HG02610 (cell line): ENCODE data around the gene SAP30.

Source experiments
- ATAC-seq: cut with Tn5 transposase; IDR thresholded peaks from one replicate; pipeline ENCODE4 v1.9.1; 2021; ENCODE audit warnings: mild to moderate bottlenecking, moderate library complexity; ENCODE audit not compliant: unreplicated experiment

SAP30 gene

GRCh38 chr4:173367285-173367684 lies 3.5 kb upstream of the SAP30 start:
- ATAC-seq, result peak; percentile 27

DNA sequence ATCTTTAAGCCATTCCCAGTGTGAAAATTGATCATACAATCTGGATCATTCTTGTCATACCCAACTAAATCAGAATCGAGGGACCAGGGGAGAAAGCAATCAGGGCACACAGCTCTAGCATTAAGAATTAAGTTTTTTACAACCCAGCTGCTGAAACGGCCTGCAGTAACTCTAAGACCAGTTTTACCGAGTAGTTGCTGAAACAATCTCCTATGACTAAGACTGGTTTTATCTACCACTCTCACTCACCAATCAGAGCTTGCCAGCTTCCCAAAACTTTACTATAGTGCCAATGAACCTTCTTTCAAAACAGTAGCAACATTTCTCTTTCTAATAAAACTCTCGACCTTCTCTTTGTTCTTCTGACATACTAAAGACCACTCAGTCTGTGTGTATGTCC lies 2.8 kb upstream of the SAP30 start:
- ATAC-seq, result no peak

DNA sequence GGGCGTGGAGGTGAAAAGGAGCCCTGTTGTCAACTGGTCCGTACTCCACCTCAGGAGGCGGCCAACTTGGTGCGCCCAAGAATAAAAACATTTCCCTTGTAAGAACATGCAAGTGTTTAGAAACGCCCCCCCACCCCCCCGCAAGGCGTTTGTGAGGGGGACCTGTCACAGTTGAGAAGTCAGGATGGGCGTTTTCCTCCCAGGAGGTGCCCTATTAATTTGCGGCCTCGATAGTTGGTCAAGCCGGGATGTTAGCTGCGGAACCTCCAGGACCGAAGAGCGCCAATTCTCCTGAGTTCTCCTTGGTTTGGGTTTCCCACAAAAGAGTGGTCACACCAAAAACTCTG lies 651 bp upstream of the SAP30 start:
- no peak for ATAC-seq

- ATAC-seq, result peak; percentile 15
Measured at GRCh38 chr4:173371292-173372192, 788 bp downstream of the SAP30 start.

DNA sequence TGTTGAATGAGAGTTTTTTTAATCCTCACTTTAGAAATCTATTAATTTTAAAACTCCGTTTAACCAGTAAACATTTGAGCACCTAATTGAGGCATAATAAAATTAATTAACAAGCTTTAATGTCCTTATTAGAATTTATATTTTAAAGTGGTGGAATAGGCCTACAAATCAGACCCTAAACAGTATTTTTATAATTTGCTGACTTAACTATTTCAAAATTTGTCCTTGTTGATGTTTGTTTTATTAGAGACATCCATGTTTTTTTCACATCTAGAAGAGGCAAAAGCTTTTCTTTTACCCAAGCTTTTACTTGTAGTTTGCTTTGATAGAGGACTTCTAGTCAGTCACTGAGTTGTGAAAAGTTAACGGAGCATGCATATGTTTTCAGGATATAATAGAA lies 3.8 kb downstream of the SAP30 start:
- no peak for ATAC-seq

GRCh38 chr4:173379929-173380328 lies 9.2 kb downstream of the SAP30 start:
- ATAC-seq, result no peak

DNA sequence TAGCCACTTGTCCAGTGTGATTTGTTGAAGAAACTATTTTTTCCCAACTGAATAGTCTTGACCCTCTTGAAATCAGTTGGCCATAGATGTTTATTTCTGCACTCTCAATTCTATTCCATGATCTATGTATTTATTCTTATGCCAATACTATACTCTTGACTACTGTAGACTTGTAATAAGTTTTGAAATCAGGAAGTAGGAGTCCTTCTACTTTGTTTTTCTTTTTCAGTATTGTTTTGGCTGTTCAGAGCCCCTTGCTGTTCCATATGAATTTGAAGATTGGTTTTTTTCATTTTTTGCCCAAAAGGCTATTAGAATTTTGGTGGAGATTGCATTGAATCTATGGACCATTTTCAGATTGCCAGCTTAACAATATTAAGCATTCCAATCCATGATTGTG lies 10.2 kb downstream of the SAP30 start:
- no peak for ATAC-seq

GRCh38 chr4:173381610-173382009 lies 10.9 kb downstream of the SAP30 start:
- no peak for ATAC-seq

DNA sequence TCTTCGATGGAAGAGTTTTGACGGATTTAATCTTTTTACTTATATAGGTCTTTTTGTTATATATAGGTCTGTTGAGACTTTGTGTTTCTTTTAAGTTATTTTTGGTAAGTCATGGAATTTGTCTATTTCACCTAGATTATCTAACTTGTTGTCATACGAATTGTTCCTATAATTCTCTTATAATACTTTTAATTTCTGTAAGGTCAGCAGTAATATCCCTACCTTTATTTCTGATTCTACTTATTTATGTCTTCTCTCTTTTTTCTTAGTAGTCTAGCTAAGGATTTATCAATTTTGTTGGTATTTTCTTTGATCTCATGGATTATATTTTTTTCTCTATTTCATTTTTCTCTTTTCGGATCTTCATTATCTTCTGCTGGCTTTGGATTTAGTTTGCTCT lies 11.6 kb downstream of the SAP30 start:
- ATAC-seq, result no peak

DNA sequence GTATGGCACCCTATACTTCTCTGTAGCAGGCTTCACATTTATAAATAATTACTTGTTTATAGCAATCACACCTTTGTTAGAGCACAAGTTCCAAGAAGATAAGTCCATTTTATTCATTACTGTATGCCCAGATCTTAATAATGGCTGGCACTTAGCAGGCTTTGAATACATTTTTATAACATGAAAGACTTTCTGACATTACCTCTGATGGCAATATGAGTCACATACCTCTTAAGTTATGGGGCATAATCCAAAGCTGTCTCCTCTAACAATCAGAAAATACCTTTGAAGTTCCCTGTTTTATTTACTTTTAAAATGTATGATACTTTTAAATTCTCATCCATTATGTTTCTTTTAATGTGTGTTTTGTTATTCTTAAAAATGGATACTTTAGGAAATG lies 16.0 kb downstream of the SAP30 start:
- no peak for ATAC-seq

DNA sequence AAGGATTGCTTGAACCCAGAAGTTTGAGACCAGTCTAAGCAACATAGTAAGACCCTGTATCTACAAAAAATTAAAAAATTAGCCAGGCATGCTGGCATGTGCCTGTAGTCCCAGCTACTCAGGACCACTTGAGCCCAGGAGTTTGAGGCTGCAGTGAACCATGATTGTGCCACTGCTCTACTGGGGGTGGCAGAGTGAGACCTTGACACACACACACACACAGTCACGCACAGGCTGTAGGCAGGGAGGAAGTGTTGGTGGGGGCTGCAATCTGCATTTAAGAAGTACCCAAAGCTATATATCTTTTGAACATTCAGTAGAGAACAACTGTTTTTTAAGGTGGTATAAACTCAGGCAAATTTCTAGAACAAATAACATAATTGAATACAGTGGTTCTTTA lies 20.9 kb downstream of the SAP30 start:
- ATAC-seq, result no peak

DNA sequence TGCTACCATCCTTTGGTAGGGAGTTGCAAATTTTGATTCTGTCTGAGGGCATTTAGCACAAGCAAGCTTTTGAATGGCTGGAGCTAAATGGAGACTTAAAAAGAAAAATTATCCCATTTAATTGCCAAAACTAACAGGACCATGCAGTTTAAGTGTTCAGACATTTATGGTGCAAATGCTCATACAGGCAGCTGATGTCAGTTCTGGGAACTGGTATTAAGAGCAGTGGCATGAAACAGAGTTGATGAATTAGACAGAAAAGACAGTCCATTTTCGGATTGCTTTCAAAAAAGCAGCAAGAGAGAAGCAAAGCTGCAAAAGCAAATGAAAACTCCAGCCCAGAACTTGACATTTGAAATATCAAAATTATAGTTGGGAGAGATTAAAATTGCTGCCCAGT lies 26.9 kb downstream of the SAP30 start:
- no peak for ATAC-seq

DNA sequence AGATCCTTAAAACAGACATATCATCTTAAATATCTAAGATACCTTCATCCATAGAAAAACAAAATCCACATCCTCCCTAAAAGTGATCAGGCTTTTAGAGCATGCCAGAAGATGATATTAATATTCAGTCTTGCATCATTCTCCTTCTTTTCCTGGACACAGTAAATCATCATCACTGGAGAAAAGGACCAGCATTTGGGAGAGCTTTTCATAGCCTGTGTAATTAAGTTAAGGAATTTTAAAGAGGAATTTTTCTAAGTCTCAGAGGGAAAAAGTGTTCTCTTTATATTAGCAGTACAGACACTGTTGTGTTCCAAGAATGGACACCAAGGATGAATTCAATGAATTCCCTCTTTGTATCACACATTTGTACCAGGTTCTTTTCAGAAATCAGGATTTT lies 27.5 kb downstream of the SAP30 start:
- ATAC-seq, result no peak

DNA sequence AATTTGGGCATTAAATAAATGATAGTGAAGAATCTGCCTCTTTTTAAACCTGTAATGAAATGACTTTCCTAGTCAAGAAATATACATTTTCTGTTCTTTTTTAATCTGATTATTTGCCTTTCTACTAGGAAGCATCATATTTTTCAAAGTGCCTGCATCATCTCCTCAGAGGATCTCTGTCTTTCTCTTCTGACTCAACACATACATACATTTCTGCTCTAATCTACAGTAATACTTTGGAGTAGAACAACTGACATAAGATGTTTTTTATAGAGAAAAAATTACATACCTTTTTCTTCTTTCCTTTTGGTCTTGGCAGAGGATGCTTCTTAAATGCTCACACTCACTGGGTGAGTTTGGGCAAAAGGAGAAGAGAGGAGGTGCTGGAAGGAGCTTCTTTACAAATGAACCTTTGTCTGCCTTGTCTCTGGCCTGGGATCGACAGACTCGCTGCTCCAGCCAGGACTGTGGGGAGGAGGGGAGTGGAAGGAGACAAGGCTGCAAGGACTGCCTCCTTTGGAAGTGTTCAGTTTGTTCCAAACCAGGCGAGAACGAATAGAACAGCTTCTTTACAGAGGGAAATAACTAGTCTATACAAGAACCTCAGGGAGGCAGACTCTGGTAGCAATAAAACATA lies 28.1 kb downstream of the SAP30 start, which contains the start of gene SCRG1:
Gene SCRG1 (minus strand): TSS at position 338 of the 637 bp plus-strand sequence. CDS start 7,702 bp downstream, outside the sequence.
- ATAC-seq, result no peak

DNA sequence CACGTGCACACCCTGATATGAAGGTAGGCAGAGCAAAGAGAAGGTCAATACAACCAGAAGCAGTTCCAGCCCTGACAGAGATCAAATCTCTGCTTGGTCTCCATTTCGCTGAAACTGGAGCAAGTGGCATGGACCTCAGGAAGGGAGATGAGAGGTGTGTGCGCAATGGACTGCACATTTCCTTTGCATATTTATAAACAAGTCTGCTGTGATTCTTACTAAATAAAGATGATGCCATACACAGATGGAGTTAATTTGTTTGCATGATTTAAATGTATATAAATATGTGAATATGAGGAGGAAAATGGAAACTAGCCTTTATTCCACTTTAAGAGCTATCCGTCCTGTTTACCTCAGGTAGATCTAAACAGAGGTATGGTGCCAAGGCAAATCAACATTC lies 30.3 kb downstream of the SAP30 start:
- no peak for ATAC-seq

DNA sequence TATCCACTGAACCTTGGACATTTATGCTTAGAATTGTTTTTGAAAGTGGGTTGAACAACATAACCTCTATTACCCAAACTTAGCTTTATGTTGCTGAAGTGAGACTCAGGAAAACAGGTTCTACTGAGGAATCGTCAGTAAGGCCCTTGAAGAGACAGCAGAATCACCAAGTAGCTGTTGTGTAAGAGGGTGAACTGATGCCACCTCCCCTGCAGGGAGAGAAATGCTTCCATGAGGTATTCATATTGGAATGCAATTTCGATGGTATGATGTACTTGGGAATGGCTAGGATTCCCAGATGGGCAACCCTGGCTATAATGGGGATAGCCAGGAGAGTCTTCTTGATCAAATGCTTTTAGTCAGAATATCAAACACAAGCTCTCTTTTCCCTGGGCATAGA lies 32.3 kb downstream of the SAP30 start:
- no peak for ATAC-seq

DNA sequence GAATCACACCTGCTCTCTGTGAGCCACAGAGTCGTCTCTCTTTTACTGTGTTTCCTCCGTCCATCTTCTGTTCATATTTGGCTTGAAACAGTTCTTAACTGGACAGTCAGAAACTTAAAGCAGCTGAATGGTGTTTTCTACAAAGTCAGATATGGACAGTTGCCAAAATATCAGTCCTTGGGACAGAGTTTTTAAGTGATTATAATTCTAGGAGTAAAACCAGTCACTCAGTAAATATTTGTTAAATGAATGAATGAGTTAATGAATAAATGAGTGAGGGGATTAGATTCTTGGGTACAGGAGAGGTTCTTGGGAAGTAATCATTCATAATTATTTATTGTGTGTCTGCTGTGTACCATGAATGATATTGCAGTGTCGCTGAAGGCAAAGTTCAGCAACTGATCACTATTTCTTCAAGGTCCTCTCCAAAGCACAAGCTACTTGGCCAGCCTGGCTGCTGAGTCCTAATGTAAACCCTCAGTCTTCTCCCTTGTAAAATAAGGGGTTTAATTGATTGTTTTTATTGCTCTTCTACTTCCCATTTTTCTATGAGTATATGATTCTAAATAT lies 33.6 kb downstream of the SAP30 start:
- no peak for ATAC-seq

- peak; percentile 95 for ATAC-seq
Measured at GRCh38 chr4:173405840-173406606, 35.3 kb downstream of the SAP30 start.

DNA sequence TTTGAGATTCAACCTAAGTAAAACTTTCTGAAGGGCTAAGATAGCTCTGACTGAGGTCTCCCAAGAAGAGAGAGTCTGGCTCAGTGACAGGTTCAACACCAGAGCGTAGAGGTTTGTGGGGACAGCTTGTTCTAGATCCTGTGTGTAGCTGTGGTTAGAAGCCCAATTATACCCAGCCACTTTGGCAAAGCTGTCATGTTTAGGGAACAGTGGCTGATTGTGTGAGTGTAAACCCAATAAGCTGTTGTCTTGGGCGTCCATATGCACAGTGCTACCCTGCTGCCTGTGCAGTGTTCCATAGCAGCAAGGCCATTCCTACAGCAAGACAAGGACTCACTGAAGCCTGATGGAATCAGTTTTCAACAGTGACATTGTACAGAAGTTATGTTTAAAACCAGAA lies 39.3 kb downstream of the SAP30 start:
- ATAC-seq, result no peak

GRCh38 chr4:173411106-173411693 lies 40.4 kb downstream of the SAP30 start:
- ATAC-seq, result no peak

DNA sequence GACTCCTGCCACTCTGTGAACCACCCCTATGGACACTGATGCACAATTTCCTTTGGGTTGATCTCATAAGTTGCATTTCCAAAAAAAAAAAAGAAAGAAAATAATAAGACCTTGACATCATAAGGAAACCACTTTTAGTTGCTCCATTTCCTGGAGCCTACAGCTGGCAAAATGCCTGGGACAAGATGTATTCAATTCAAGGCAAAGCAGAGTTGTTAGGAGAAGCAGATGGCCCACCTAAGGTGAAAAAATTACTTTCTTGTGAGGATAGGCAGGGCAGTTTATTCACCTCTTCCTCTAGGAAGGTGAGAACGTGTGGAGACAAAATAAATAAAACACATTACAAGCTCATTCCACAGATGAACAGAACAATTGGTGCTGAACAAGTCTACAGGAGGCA lies 42.3 kb downstream of the SAP30 start:
- no peak for ATAC-seq
